Stimulated activated CD8-positive, alpha-beta memory T cell treated with anti-CD3 and anti-CD28 coated beads, Interleukin-7, amount 100 ng/mL, for 4 hours (primary cell): ENCODE data around the gene SCAPER.
"Not testable (repeated sequence)": the region's sequence is repeated elsewhere in the genome, so short reads cannot be mapped to it uniquely, and the experiment has no call there.

Experiments
- DNase-seq, 2 donors: peaks; one replicate each; pipeline ENCODE4 v3.0.0-alpha.2; 2020; ENCODE audit warnings: low read depth in 2 of 2

The SCAPER gene

GRCh38 chr15:76575274-76575673 is 329.9 kb downstream of the SCAPER start:
- DNase-seq: no peak

- no peak for DNase-seq
These were observed 332.2 kb downstream of the SCAPER start for GRCh38 chr15:76572983-76573314.

- no peak for DNase-seq
These were observed 338.9 kb downstream of the SCAPER start for GRCh38 chr15:76566276-76566675.

- no peak for DNase-seq
These were observed 339.8 kb downstream of the SCAPER start for GRCh38 chr15:76565366-76565765.

GRCh38 chr15:76555247-76555646 is 349.9 kb downstream of the SCAPER start:
- no peak for DNase-seq

GRCh38 chr15:76553564-76553963 is 351.6 kb downstream of the SCAPER start:
- DNase-seq: no peak

GRCh38 chr15:76553102-76553501 is 352.0 kb downstream of the SCAPER start:
- no peak for DNase-seq

- DNase-seq: no peak
These were observed 358.3 kb downstream of the SCAPER start for GRCh38 chr15:76546805-76547204.

- DNase-seq: no peak
These were observed 371.1 kb downstream of the SCAPER start for GRCh38 chr15:76533995-76534394.

- no peak for DNase-seq
These were observed 371.9 kb downstream of the SCAPER start for GRCh38 chr15:76533060-76533820.

- DNase-seq: no peak
These were observed 375.2 kb downstream of the SCAPER start for GRCh38 chr15:76529911-76530310.

GRCh38 chr15:76526111-76526510 is 379.0 kb downstream of the SCAPER start:
- DNase-seq: no peak

GRCh38 chr15:76517910-76518309 is 387.2 kb downstream of the SCAPER start:
- no peak for DNase-seq

GRCh38 chr15:76514282-76514681 is 390.9 kb downstream of the SCAPER start:
- DNase-seq: no peak

GRCh38 chr15:76512971-76513370 is 392.2 kb downstream of the SCAPER start:
- no peak for DNase-seq

- DNase-seq: not testable (repeated sequence)
These were observed 394.5 kb downstream of the SCAPER start for GRCh38 chr15:76510663-76511062.

- DNase-seq: no peak
These were observed 401.3 kb downstream of the SCAPER start for GRCh38 chr15:76503804-76504203.

- no peak for DNase-seq
These were observed 402.0 kb downstream of the SCAPER start for GRCh38 chr15:76503121-76503520.

- DNase-seq: no peak
These were observed 402.5 kb downstream of the SCAPER start for GRCh38 chr15:76502678-76503077.

- not testable (repeated sequence) for DNase-seq
These were observed 403.0 kb downstream of the SCAPER start for GRCh38 chr15:76502185-76502584.

GRCh38 chr15:76501726-76502125 is 403.4 kb downstream of the SCAPER start:
- no peak for DNase-seq

GRCh38 chr15:76501011-76501410 is 404.1 kb downstream of the SCAPER start:
- DNase-seq: no peak

- DNase-seq: no peak
These were observed 409.7 kb downstream of the SCAPER start for GRCh38 chr15:76495487-76495886.

GRCh38 chr15:76492538-76492937 is 412.6 kb downstream of the SCAPER start:
- DNase-seq: no peak
